Right atrium auricular region (tissue), 2 donors: ENCODE data around the gene LSM4. TPM values are rescaled to one million over a fixed set of nuclear protein-coding genes. Genes with fewer than 3 reads are reported as not detected.

Experiments
- DNase-seq: peaks from one replicate; pipeline ENCODE4 v3.0.0-alpha.2; 2019; ENCODE audit warnings: low spot score
- H3K27ac ChIP-seq, 2 donors: fragments of 200-600 bp; sonication (generic); 1 replicate in 1 of 2; 2 replicates in 1 of 2; pipeline ENCODE4 v1.5.1; 2016 to 2019
- H3K27me3 ChIP-seq, 2 donors: fragments of 200-600 bp; sonication (generic); one replicate each; pipeline versions ENCODE4 v1.5.1 to v1.6.0; 2017 to 2019
- H3K36me3 ChIP-seq: fragments of 200-600 bp; sonication (generic); one replicate; pipeline ENCODE4 v1.5.1; 2016
- H3K4me1 ChIP-seq, 2 donors: fragments of 200-600 bp; sonication (generic); one replicate each; pipeline versions ENCODE4 v1.5.1 to v1.6.0; 2017 to 2019
- H3K4me3 ChIP-seq, 2 donors: fragments of 200-600 bp; sonication (generic); 1 replicate in 1 of 2; 2 replicates in 1 of 2; pipeline ENCODE4 v1.5.1; 2017 to 2019; ENCODE audit warnings: mild to moderate bottlenecking in 1 of 2, moderate library complexity in 1 of 2
- H3K9me3 ChIP-seq, 2 donors: fragments of 200-600 bp; sonication (generic); one replicate each; pipeline ENCODE4 v1.5.1; 2019
- CTCF ChIP-seq, 2 donors: fragments of 200-600 bp; sonication (generic); IDR thresholded peaks; one replicate each; pipeline ENCODE4 v1.5.1; 2019; ENCODE audit warnings: antibody characterized with exemption in 2 of 2
- total RNA-seq, 2 donors: library from RNA; depleted of rRNA; stranded (reverse); fragments of >200 nt; gene quantifications; one replicate each; pipeline ENCODE4 v1.1.0, GENCODE V29; 2016

Gene LSM4
- total RNA-seq, 2 donors from 2014 or later: 68.5 to 97.3 TPM

- peaks cover 0 to 33% of the 10 kb centered on the region in 2 donors for H3K4me1 ChIP-seq
- H3K27me3 ChIP-seq: no peaks in the 10 kb centered on the region
- no peaks in the 10 kb centered on the region for H3K9me3 ChIP-seq
- TF ChIP-seq CTCF (IDR thresholded peaks at IDR 0.05): no peak
- peak overlapping the region; percentile 61 to 69 for H3K4me3 ChIP-seq
- no peaks in the 10 kb centered on the region for H3K36me3 ChIP-seq
- H3K27ac ChIP-seq: peak overlapping the region; percentile 99 to 100
- DNase-seq: peak; percentile 87
Observed at GRCh38 chr19:18291590-18292461, 31.1 kb downstream of the LSM4 start.

GRCh38 chr19:18291019-18291524, 31.8 kb downstream of the LSM4 start:
- Histone ChIP-seq H3K36me3 (no peaks in the 10 kb centered on the region), H3K27ac (peak overlapping the region; percentile 99 to 100), H3K9me3 (no peaks in the 10 kb centered on the region), H3K4me3 (peak overlapping the region; percentile 61 to 69), H3K4me1 (peaks cover 0 to 33% of the 10 kb centered on the region in 2 donors), H3K27me3 (no peaks in the 10 kb centered on the region)
- peak in 1 of 2 donors; percentile 27 for TF ChIP-seq CTCF (IDR thresholded peaks at IDR 0.05)
- no peak for DNase-seq

GRCh38 chr19:18290302-18291018, 32.4 kb downstream of the LSM4 start:
- Histone ChIP-seq H3K27me3 (no peaks in the 10 kb centered on the region), H3K27ac (peak overlapping the region; percentile 99 to 100), H3K4me1 (peaks cover 0 to 33% of the 10 kb centered on the region in 2 donors), H3K36me3 (no peaks in the 10 kb centered on the region), H3K4me3 (no peak overlapping the region), H3K9me3 (no peaks in the 10 kb centered on the region)
- TF ChIP-seq CTCF (IDR thresholded peaks at IDR 0.05): no peak
- DNase-seq: no peak

- H3K4me3 ChIP-seq: no peak overlapping the region
- H3K4me1 ChIP-seq: peaks cover 0 to 38% of the 10 kb centered on the region in 2 donors
- DNase-seq: no peak
Observed at GRCh38 chr19:18289471-18290301, 33.2 kb downstream of the LSM4 start.

More at GRCh38 chr19:18289471-18290301, 33.2 kb downstream of the LSM4 start:
- no peak for TF ChIP-seq CTCF (IDR thresholded peaks at IDR 0.05)
- H3K36me3 ChIP-seq: no peaks in the 10 kb centered on the region
- no peaks in the 10 kb centered on the region for H3K9me3 ChIP-seq
- no peaks in the 10 kb centered on the region for H3K27me3 ChIP-seq
- peak overlapping the region; percentile 99 to 100 for H3K27ac ChIP-seq
